Renal cortex interstitium (tissue), 11 donors: ENCODE results near the gene RANBP17. TPM values are rescaled to one million over a fixed set of nuclear protein-coding genes. Genes with fewer than 3 reads are reported as not detected.
"Not testable (repeated sequence)": the region's sequence is repeated elsewhere in the genome, so short reads cannot be mapped to it uniquely, and the experiment has no call there.

Source experiments
- DNase-seq, 11 donors: peaks; one replicate each; pipeline ENCODE4 v3.0.0-alpha.2; 2013; ENCODE audit warnings: low read depth in 9 of 11, low spot score in 4 of 11; ENCODE audit errors: extremely low read depth in 1 of 11
- polyA plus RNA-seq, 3 donors: library from polyadenylated mRNA; unstranded; fragments of 120-200 nt; gene quantifications; one replicate each; pipeline ENCODE4 v1.2.1, GENCODE V29; 2013; ENCODE audit not compliant: insufficient read length in 3 of 3

RANBP17 gene
- polyA plus RNA-seq, 3 donors = 9.7 to 16.2 (median 12.6) TPM

DNA sequence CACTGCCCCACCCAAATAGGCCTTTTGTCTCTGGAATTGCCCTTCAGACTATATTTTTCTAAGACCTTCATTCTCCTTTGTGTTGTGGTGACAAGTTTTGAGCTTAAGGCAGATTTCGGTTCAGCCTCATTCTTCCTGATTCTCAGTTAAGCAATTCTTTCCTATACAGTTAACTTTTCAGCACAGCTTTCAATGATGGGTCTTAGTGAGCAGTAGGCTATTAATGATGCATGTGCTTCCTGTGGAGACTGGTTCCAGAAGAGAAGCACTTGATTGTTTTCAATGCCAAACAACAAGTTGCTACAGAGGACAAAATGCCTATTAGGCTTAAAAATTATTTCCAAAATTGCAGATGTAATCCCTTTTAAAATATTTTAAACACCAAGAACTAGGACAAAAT, 399.5 kb downstream of the RANBP17 start:
- DNase-seq = no peak

DNA sequence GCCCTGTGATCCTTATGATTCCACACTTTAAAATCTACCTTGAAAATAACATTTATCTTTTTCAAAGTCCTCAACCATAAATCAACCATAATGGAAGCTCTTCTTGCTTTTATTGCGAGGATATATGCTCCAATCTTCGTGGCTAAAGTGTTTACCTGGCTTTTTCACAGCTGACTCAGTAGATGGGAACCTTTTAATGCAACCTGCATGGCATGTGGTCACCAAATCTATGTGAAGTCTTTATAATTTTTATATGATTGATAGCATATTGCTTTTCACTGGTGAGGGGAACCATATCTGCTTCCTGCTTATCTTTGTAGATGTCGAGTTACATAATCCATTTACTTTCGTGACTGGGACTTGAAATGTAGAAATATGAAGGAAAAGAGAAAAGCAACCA, 400.1 kb downstream of the RANBP17 start:
- no peak for DNase-seq

DNA sequence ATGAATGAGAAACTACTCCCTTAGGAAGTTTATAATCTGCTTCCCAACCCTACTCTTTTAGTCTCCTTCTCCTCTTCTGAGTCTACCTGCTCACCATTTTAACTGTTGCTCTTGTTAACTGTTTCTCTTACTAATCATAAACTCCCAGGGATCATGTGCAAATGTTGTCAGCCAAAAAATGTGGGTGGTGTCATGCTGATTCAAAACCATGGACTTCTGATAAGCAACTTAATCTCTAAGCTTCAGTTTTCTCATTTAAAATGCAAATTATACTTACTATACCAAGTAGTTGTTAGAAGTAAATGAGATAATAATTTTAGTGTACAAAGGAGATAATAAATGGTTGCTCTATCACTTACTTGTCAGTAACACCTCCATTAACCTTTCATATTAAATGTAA, 401.4 kb downstream of the RANBP17 start:
- DNase-seq = no peak

- no peak for DNase-seq
Observed at GRCh38 chr5:171264843-171265242, 403.0 kb downstream of the RANBP17 start.

- no peak for DNase-seq
Observed at GRCh38 chr5:171268700-171269620, 407.1 kb downstream of the RANBP17 start.

DNA sequence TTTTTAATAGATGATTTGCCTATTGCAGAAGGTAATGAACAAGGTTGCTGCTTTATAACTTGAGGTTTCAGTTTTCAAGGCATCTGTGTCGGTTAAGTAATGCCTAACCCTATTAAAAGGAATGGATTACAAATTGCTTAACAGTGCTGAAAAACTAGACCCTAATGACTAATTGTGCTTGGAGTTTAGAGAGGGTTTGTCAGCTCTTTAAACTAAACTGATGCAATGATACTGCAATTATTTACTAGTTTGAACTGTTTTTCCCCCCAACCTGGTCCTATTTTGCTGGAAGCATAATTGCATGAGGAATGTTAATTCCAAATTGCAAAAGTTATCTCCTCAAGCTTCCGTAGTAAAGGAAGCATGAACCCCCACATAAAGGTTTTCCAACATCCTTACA, 407.9 kb downstream of the RANBP17 start:
- peak in 1 of 11 donors; percentile 6 for DNase-seq

DNA sequence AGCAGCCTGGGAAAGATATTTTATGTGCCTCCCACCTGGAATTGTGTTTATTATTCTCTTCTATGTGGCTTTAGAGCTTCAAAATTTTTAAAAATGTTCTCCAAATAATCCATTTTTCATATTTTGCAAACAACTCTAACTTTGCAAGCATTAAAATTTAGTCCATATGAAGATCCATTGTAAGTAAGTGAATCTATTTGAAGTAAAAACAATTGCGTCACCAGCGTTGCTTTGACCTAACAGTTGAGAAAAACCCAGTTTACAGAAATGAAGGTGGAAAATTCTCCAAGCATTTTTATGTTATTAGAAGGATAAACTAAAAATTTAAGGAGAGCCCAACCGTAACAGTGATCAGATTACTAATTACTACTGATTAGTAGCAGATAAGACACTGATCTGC, 408.3 kb downstream of the RANBP17 start:
- no peak for DNase-seq

GRCh38 chr5:171271798-171272197, 410.0 kb downstream of the RANBP17 start:
- no peak for DNase-seq

GRCh38 chr5:171272996-171273970, 411.5 kb downstream of the RANBP17 start:
- DNase-seq = peak in 1 of 11 donors; percentile 18

DNA sequence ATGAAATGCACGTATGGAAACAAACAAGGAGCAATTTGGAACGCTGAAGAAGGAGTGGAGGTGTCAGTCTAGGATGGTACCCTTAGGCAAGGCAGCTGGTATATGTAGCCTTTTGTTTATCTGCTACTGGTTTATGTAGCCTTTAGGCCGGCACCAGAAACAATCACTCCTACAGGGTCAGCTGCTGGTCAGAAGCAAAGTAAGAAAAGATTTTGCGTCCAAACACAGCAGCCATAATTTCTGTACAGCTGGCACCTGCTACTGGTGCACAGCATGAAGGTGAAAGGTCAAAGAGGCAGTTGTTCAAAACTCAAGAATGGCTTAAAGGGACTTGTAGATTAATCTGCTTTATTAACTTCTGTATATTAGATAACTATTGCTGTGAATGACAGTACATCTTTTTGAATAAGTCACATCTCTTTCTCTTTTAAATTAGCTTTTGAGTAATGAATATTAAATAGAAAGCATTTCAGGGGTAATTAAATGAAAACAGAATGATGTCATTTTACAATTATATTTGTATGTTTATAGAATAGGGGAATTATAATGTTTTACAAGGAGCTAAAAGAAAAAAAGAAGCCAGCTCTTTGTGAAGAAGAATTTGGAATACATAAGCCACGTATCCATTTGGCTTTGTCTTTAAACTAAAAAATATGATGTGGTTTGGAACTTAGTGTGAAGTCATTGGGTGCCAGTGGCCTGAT, 414.2 kb downstream of the RANBP17 start:
- peak in 1 of 11 donors; percentile 2 for DNase-seq

- no peak for DNase-seq
Observed at GRCh38 chr5:171283753-171284152, 421.9 kb downstream of the RANBP17 start.

- no peak for DNase-seq
Observed at GRCh38 chr5:171285465-171285864, 423.6 kb downstream of the RANBP17 start.

- no peak for DNase-seq
Observed at GRCh38 chr5:171288066-171288465, 426.2 kb downstream of the RANBP17 start.

DNA sequence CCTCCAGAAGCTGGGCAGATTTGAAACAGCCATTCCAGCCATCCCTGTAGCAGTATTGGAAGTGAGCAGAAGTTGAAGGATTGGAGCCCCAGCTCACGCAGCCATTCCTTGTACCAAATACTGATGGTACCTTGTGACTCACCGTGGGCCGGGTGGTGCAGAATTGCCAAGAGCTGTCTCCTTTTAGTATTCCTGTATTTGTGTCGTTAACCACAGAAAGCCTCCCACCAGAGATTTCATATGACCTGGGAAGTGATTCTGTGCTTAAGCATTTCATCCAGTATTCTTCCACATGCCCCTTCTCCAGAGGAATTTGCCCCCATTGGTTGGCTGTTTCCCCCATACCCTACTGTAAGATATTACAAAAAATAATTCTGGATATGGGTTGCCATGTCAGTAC, 429.6 kb downstream of the RANBP17 start:
- DNase-seq = no peak

GRCh38 chr5:171295299-171295698, 433.5 kb downstream of the RANBP17 start:
- DNase-seq = no peak

DNA sequence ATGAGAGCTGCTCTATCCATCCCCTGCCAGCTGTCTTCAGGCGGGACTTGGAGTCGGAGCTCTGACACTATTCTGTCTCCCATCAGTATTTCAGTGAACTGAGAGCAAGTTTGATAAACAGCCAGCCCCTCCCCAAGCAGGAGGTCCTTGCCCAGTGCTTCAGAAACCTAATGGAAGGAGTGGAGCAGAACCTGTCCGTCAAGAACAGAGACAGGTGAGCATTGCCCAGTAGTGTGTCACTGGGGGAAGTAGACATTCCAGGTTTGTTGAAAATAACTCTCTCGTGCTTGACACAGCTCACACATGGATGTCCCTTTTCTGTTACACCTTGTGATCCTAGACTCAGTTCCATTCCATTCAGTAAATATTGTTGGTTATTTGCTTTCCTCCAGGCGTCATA, 434.0 kb downstream of the RANBP17 start:
- DNase-seq = no peak

- DNase-seq = not testable (repeated sequence)
Observed at GRCh38 chr5:171297941-171298340, 436.1 kb downstream of the RANBP17 start.

GRCh38 chr5:171299228-171299627, 437.4 kb downstream of the RANBP17 start:
- no peak for DNase-seq

DNA sequence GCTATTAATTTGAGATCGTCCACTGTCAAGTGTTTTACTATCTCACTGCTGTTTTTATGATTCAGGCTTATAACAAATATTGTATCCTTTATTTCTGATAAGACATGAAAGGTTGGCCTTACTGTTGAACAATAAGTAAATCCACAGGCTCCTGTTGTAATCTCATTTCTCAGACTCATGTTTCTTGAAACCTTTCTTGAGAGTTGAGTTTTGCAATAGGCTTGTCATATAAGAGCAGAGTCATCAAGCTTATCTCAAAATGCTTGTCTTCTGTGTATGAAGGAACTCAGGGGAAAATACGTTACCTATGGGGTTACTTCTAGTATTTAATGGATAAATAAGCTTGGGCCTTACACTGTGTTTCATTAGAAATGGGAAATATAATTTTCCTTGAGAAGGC, 438.0 kb downstream of the RANBP17 start:
- DNase-seq = no peak
